HEK293 (cell line): ENCODE data around the gene SLC38A3.

Source experiments
- KLF7 ChIP-seq: fragments of 450-650 bp; formaldehyde crosslinking; IDR thresholded peaks from 2 replicates; pipeline ENCODE4 v1.5.1; 2016; ENCODE audit warnings: missing biosample characterization, missing genetic modification characterization, borderline replicate concordance
- ZBTB21 ChIP-seq: fragments of 450-650 bp; formaldehyde crosslinking; IDR thresholded peaks from 2 replicates; pipeline ENCODE4 v1.5.1; 2017; ENCODE audit warnings: missing biosample characterization, missing genetic modification characterization
- ZNF223 ChIP-seq: fragments of 450-650 bp; formaldehyde crosslinking; IDR thresholded peaks from 2 replicates; pipeline ENCODE4 v1.5.1; 2016; ENCODE audit warnings: missing biosample characterization, missing genetic modification characterization
- ZNF248 ChIP-seq: fragments of 450-650 bp; formaldehyde crosslinking; IDR thresholded peaks from 2 replicates; pipeline ENCODE4 v1.5.1; 2017; ENCODE audit warnings: missing biosample characterization, missing genetic modification characterization
- ZNF391 ChIP-seq: fragments of 450-650 bp; formaldehyde crosslinking; IDR thresholded peaks from 2 replicates; pipeline ENCODE4 v1.5.1; 2016; ENCODE audit warnings: low read depth, missing biosample characterization, missing genetic modification characterization, borderline replicate concordance
- ZNF677 ChIP-seq: fragments of 450-650 bp; IDR thresholded peaks from 2 replicates; pipeline ENCODE4 v1.5.0; 2018; ENCODE audit warnings: missing biosample characterization, mild to moderate bottlenecking, missing genetic modification characterization, moderate library complexity
- ZNF747 ChIP-seq: fragments of 450-650 bp; formaldehyde crosslinking; IDR thresholded peaks from 2 replicates; pipeline ENCODE4 v1.5.1; 2016; ENCODE audit warnings: missing biosample characterization, missing genetic modification characterization
- TF ChIP-seq, protein P1 (sequence below): fragments of 450-650 bp; formaldehyde crosslinking; IDR thresholded peaks from 2 replicates; pipeline ENCODE4 v1.5.1; 2016; ENCODE audit warnings: missing biosample characterization, missing genetic modification characterization
- TF ChIP-seq, protein P2 (sequence below): sonication (generic); formaldehyde crosslinking; IDR thresholded peaks from 2 replicates; pipeline ENCODE4 v1.8.1; 2022; ENCODE audit warnings: mild to moderate bottlenecking, moderate library complexity, missing genetic modification reagents
- TF ChIP-seq, protein P3 (sequence below): fragments of 450-650 bp; formaldehyde crosslinking; IDR thresholded peaks from 2 replicates; pipeline ENCODE4 v1.5.1; 2016; ENCODE audit warnings: missing biosample characterization, missing genetic modification characterization
- TF ChIP-seq, protein P4 (sequence below): fragments of 450-650 bp; formaldehyde crosslinking; IDR thresholded peaks from 2 replicates; pipeline ENCODE4 v1.5.1; 2016; ENCODE audit warnings: missing biosample characterization, missing genetic modification characterization, low read depth
- TF ChIP-seq, protein P5 (sequence below): fragments of 450-650 bp; formaldehyde crosslinking; IDR thresholded peaks from 2 replicates; pipeline ENCODE4 v1.5.1; 2016; ENCODE audit warnings: missing biosample characterization, missing genetic modification characterization, low read depth
- TF ChIP-seq, protein P6 (sequence below): fragments of 450-650 bp; formaldehyde crosslinking; IDR thresholded peaks from 2 replicates; pipeline ENCODE4 v1.5.1; 2016; ENCODE audit warnings: missing biosample characterization, missing genetic modification characterization

DNA sequence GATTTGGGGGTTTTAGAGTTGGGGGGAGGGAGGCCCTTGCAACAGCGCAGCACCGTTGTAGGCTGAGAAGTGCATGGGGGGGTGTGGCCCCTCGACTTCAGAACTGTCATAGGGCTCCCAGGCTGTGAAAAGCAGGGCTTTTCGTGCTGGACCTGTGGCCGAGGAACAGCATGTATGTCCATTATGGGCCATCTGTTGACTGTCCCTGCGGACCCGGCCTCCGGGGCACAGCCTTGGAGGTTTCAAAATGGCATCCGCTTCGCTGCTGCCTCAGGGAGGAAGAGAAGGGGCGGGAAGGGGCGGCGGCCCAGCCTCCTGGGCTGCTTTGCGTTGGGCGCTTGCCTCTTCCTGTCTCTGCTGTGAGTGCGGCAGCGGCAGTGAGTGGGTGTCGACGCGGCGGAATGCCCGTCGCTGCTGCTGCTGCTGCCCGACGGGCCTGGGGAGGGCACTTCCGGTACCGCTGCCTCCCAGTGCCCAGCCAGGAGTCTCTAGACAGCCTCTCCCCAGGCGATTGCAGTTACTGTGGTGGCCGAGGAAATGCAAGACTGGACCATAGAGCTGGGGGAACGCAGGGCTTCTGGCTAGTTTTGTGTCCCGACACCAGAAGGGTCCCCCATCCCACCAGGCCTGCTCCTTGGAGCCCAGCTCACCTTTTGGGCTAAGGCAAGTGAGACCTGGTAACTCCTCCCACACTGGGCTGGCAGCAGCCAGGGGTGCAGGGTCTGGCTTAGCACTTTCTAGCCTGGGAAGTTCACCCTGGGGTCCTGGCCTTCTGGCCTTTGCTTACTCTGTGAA, 32.9 kb downstream of the SLC38A3 start:
- TF ChIP-seq, protein P1, sequence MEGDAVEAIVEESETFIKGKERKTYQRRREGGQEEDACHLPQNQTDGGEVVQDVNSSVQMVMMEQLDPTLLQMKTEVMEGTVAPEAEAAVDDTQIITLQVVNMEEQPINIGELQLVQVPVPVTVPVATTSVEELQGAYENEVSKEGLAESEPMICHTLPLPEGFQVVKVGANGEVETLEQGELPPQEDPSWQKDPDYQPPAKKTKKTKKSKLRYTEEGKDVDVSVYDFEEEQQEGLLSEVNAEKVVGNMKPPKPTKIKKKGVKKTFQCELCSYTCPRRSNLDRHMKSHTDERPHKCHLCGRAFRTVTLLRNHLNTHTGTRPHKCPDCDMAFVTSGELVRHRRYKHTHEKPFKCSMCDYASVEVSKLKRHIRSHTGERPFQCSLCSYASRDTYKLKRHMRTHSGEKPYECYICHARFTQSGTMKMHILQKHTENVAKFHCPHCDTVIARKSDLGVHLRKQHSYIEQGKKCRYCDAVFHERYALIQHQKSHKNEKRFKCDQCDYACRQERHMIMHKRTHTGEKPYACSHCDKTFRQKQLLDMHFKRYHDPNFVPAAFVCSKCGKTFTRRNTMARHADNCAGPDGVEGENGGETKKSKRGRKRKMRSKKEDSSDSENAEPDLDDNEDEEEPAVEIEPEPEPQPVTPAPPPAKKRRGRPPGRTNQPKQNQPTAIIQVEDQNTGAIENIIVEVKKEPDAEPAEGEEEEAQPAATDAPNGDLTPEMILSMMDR = no peak
- TF ChIP-seq ZNF391 (tag by site-specific recombination) (no peak), ZNF677 (no peak), KLF7 (tag by site-specific recombination) (no peak), ZNF747 (no peak), ZBTB21 (no peak), ZNF223 (tag by site-specific recombination) (no peak), ZNF248 (tag by site-specific recombination) (no peak)
- TF ChIP-seq, protein P2, sequence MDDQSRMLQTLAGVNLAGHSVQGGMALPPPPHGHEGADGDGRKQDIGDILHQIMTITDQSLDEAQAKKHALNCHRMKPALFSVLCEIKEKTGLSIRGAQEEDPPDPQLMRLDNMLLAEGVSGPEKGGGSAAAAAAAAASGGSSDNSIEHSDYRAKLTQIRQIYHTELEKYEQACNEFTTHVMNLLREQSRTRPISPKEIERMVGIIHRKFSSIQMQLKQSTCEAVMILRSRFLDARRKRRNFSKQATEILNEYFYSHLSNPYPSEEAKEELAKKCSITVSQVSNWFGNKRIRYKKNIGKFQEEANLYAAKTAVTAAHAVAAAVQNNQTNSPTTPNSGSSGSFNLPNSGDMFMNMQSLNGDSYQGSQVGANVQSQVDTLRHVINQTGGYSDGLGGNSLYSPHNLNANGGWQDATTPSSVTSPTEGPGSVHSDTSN (CRISPR knock-in tag) = no peak
- TF ChIP-seq, protein P3, sequence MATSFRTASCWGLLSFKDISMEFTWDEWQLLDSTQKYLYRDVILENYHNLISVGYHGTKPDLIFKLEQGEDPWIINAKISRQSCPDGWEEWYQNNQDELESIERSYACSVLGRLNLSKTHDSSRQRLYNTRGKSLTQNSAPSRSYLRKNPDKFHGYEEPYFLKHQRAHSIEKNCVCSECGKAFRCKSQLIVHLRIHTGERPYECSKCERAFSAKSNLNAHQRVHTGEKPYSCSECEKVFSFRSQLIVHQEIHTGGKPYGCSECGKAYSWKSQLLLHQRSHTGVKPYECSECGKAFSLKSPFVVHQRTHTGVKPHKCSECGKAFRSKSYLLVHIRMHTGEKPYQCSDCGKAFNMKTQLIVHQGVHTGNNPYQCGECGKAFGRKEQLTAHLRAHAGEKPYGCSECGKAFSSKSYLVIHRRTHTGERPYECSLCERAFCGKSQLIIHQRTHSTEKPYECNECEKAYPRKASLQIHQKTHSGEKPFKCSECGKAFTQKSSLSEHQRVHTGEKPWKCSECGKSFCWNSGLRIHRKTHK (tag by site-specific recombination) = no peak
- TF ChIP-seq, protein P4, sequence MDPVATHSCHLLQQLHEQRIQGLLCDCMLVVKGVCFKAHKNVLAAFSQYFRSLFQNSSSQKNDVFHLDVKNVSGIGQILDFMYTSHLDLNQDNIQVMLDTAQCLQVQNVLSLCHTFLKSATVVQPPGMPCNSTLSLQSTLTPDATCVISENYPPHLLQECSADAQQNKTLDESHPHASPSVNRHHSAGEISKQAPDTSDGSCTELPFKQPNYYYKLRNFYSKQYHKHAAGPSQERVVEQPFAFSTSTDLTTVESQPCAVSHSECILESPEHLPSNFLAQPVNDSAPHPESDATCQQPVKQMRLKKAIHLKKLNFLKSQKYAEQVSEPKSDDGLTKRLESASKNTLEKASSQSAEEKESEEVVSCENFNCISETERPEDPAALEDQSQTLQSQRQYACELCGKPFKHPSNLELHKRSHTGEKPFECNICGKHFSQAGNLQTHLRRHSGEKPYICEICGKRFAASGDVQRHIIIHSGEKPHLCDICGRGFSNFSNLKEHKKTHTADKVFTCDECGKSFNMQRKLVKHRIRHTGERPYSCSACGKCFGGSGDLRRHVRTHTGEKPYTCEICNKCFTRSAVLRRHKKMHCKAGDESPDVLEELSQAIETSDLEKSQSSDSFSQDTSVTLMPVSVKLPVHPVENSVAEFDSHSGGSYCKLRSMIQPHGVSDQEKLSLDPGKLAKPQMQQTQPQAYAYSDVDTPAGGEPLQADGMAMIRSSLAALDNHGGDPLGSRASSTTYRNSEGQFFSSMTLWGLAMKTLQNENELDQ = no peak
- TF ChIP-seq, protein P5, sequence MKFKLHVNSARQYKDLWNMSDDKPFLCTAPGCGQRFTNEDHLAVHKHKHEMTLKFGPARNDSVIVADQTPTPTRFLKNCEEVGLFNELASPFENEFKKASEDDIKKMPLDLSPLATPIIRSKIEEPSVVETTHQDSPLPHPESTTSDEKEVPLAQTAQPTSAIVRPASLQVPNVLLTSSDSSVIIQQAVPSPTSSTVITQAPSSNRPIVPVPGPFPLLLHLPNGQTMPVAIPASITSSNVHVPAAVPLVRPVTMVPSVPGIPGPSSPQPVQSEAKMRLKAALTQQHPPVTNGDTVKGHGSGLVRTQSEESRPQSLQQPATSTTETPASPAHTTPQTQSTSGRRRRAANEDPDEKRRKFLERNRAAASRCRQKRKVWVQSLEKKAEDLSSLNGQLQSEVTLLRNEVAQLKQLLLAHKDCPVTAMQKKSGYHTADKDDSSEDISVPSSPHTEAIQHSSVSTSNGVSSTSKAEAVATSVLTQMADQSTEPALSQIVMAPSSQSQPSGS = no peak
- TF ChIP-seq, protein P6, sequence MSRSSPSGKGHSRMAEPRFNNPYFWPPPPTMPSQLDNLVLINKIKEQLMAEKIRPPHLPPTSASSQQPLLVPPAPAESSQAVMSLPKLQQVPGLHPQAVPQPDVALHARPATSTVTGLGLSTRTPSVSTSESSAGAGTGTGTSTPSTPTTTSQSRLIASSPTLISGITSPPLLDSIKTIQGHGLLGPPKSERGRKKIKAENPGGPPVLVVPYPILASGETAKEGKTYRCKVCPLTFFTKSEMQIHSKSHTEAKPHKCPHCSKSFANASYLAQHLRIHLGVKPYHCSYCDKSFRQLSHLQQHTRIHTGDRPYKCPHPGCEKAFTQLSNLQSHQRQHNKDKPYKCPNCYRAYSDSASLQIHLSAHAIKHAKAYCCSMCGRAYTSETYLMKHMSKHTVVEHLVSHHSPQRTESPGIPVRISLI (tag by site-specific recombination) = no peak
